Gastrocnemius medialis (tissue), 4 donors: ENCODE results near the gene L3MBTL1. TPM values are rescaled to one million over a fixed set of nuclear protein-coding genes. Genes with fewer than 3 reads are reported as not detected.

Experiments
- ATAC-seq, 2 donors: fragments of 150-250 bp; one replicate each; pipeline ENCODE4 v1.9.1; 2016
- DNase-seq, 2 donors: peaks; one replicate each; pipeline ENCODE4 v3.0.0-alpha.2; 2019
- H3K27ac ChIP-seq, 4 donors: fragments of 200-600 bp; sonication (generic); 1 replicate in 1 of 4; 2 replicates in 3 of 4; pipeline ENCODE4 v1.5.1; 2016 to 2018; ENCODE audit warnings: mild to moderate bottlenecking in 2 of 4, moderate library complexity in 1 of 4
- H3K27me3 ChIP-seq, 3 donors: fragments of 200-600 bp; sonication (generic) in 2 of 3; 1 replicate in 1 of 3; 2 replicates in 2 of 3; pipeline versions ENCODE4 v1.5.1 to v1.6.0; 2016 to 2019; ENCODE audit warnings: mild to moderate bottlenecking in 1 of 3, moderate library complexity in 1 of 3
- H3K36me3 ChIP-seq, 2 donors: fragments of 200-600 bp; sonication (generic) in 1 of 2; one replicate each; pipeline ENCODE4 v1.5.1; 2017 to 2018
- H3K4me1 ChIP-seq, 2 donors: fragments of 200-600 bp; sonication (generic) in 1 of 2; one replicate each; pipeline ENCODE4 v1.5.1; 2016 to 2017; ENCODE audit warnings: mild to moderate bottlenecking in 2 of 2
- H3K4me3 ChIP-seq, 4 donors: fragments of 200-600 bp; sonication (generic) in 3 of 4; 1 replicate in 1 of 4; 2 replicates in 3 of 4; pipeline ENCODE4 v1.5.1; 2016 to 2019; ENCODE audit warnings: mild to moderate bottlenecking in 2 of 4
- H3K9me3 ChIP-seq, 3 donors: fragments of 200-600 bp; sonication (generic) in 2 of 3; 1 replicate in 1 of 3; 2 replicates in 2 of 3; pipeline ENCODE4 v1.5.1; 2016 to 2019
- CTCF ChIP-seq, 5 experiments: fragments of 450-650 bp in 3 of 5; fragments of 200-600 bp in 2 of 5; sonication (generic) in 2 of 5; IDR thresholded peaks in 4 of 5; conservative IDR thresholded peaks in 1 of 5; 1 replicate in 4 of 5; 2 replicates in 1 of 5; pipeline ENCODE4 v1.5.1; 2016 to 2019; ENCODE audit warnings: antibody characterized with exemption in 5 of 5, mild to moderate bottlenecking in 3 of 5, moderate library complexity in 3 of 5
- POLR2A ChIP-seq, 2 donors: fragments of 450-650 bp; IDR thresholded peaks; one replicate each; pipeline ENCODE4 v1.6.1; 2017; ENCODE audit warnings: antibody characterized with exemption in 2 of 2, mild to moderate bottlenecking in 2 of 2, moderate library complexity in 2 of 2
- in situ Hi-C, 4 donors: fragments of 200-750 bp; cut with MboI; loops; one replicate each; pipeline versions ENCODE4 v1.15.0 to v1.8.0; 2017; ENCODE audit warnings: low sequenced_read_pairs in 4 of 4
- intact Hi-C: fragments of 100-400 bp; cut with DNase I; formaldehyde crosslinking; loops from one replicate; pipeline ENCODE4 v1.15.1; 2023; ENCODE audit warnings: low total_unique reads
- total RNA-seq, 4 donors: library from RNA; depleted of rRNA; stranded (reverse); fragments of >200 nt; gene quantifications; one replicate each; pipeline versions ENCODE4 v1.1.0 to v1.2.3, GENCODE V29; 2016

Gene L3MBTL1
- total RNA-seq, 4 donors from 2014 or later = 1.1 to 6.0 (median 3.7) TPM

GRCh38 chr20:43554369-43554768 is 46.9 kb downstream of the L3MBTL1 start:
- intact Hi-C loops = no loop called here
- in situ Hi-C loops = no loop called here
- no peaks in the 10 kb centered on the region for H3K9me3 ChIP-seq

GRCh38 chr20:43558412-43559146 is 51.1 kb downstream of the L3MBTL1 start, which contains the start of gene SGK2:
Gene SGK2, plus strand, starts transcription at chr20:43559027. Its CDS starts 7,469 bp downstream, at chr20:43566496.
- Histone ChIP-seq H3K36me3 (no peaks in the 10 kb centered on the region), H3K4me1 (no peaks in the 10 kb centered on the region), H3K4me3 (no peak within 1 kb of the TSS), H3K27ac (no peak within 1 kb of the TSS), H3K9me3 (no peaks in the 10 kb centered on the region), H3K27me3 (no peaks in the 10 kb centered on the region)
- DNase-seq (no peak), ATAC-seq (no peak)
- in situ Hi-C loops = no loop called here
- intact Hi-C loops = no loop called here
- TF ChIP-seq CTCF (IDR thresholded peaks at IDR 0.05 in 4 of 5, conservative IDR thresholded peaks at IDR 0.05 in 1 of 5) (no peak), POLR2A (IDR thresholded peaks at IDR 0.05) (no peak)

More at GRCh38 chr20:43554369-43554768, 46.9 kb downstream of the L3MBTL1 start:
- no peaks in the 10 kb centered on the region for H3K36me3 ChIP-seq
- ATAC-seq = no peak
- no peak overlapping the region for H3K4me3 ChIP-seq
- no peaks in the 10 kb centered on the region for H3K27me3 ChIP-seq
- H3K27ac ChIP-seq = no peak overlapping the region
- DNase-seq = no peak
- H3K4me1 ChIP-seq = no peaks in the 10 kb centered on the region
- no peak for TF ChIP-seq CTCF (IDR thresholded peaks at IDR 0.05 in 4 of 5, conservative IDR thresholded peaks at IDR 0.05 in 1 of 5)

GRCh38 chr20:43559147-43559987 is 51.9 kb downstream of the L3MBTL1 start:
- H3K27ac ChIP-seq = no peak overlapping the region
- DNase-seq (no peak), ATAC-seq (no peak)
- intact Hi-C loops (no loop called here), in situ Hi-C loops (no loop called here)
- no peaks in the 10 kb centered on the region for H3K4me1 ChIP-seq
- H3K36me3 ChIP-seq = no peaks in the 10 kb centered on the region
- H3K4me3 ChIP-seq = no peak overlapping the region
- no peaks in the 10 kb centered on the region for H3K27me3 ChIP-seq
- no peaks in the 10 kb centered on the region for H3K9me3 ChIP-seq
- TF ChIP-seq CTCF (IDR thresholded peaks at IDR 0.05 in 4 of 5, conservative IDR thresholded peaks at IDR 0.05 in 1 of 5) (no peak), POLR2A (IDR thresholded peaks at IDR 0.05) (no peak)

- Histone ChIP-seq H3K4me1 (no peaks in the 10 kb centered on the region), H3K27me3 (no peaks in the 10 kb centered on the region), H3K9me3 (no peaks in the 10 kb centered on the region), H3K27ac (no peak overlapping the region), H3K36me3 (no peaks in the 10 kb centered on the region), H3K4me3 (no peak overlapping the region)
- TF ChIP-seq POLR2A (IDR thresholded peaks at IDR 0.05) = no peak
- TF ChIP-seq CTCF (IDR thresholded peaks at IDR 0.05 in 4 of 5, conservative IDR thresholded peaks at IDR 0.05 in 1 of 5) = no peak
- no peak for ATAC-seq
- intact Hi-C loops (no loop called here), in situ Hi-C loops (no loop called here)
- DNase-seq = no peak
Measured at GRCh38 chr20:43560974-43561373, 53.5 kb downstream of the L3MBTL1 start.
